GM19463 (cell line): Measurements from ENCODE around the gene TSPEAR.

Experiments used
- ATAC-seq: cut with Tn5 transposase; IDR thresholded peaks from one replicate; pipeline ENCODE4 v1.9.1; 2021; ENCODE audit warnings: mild to moderate bottlenecking, moderate library complexity; ENCODE audit not compliant: unreplicated experiment

Gene TSPEAR

DNA sequence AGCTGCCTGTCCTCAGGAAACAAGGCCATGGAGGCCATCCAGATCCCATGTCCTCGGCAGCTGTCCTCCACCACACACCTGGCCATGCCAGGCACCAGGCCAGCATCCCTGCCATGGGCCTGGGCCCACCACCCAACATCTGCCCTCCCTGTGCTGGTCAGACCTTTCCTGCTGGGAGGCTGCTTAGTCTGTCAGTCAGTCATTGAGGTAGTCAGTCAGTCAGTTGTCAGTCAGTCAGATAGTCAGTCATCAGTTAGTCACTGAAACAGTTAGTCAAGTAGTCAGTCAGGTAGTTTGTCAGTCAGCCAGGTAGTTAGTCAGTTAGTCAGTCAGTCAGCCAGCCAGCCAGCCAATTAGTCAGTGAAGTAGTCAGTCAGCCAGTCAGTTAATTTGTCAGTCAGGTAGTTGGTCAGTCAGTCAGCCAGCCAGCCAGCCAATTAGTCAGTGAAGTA is 188.6 kb downstream of the TSPEAR start:
- ATAC-seq = no peak

DNA sequence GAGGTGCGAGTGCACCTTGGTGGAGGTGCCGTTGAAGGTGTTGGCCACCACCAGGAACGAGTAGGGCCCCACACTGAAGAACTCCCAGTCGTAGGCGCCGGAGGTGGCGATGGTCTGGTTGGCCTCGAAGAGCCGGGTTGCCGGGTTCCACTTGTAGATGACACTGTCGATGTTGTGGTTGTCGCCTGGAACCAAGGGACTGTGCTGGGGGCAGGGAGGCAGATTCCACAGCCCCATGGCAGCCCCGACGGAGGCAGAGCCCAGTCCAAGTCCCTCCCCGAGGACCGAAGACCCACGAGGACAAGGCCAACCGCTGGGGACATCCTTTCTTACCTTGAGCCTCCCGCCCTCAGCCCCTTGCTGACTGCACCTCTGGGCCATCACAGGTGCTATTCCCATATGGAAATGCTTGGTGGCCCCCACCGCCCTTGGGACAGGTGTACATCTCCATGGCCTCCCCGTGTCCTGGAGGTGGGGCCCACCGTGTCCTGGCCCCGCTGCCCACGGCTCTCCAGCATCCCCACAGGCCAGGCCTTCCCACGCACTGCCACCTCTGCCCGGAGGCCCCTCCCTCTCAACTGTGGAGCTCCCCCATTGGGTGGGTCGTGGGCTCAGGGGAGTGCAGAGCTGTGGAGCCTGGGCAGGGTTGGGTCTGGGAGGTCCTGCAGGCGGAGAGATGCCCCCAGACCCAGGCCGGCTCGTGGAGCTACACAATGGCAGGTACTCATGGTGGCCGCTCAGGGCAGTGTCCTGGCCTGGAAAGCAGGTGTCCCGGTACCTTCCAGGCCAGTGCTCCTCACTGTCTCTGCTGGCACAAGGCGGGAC is 189.2 kb downstream of the TSPEAR start:
- no peak for ATAC-seq

DNA sequence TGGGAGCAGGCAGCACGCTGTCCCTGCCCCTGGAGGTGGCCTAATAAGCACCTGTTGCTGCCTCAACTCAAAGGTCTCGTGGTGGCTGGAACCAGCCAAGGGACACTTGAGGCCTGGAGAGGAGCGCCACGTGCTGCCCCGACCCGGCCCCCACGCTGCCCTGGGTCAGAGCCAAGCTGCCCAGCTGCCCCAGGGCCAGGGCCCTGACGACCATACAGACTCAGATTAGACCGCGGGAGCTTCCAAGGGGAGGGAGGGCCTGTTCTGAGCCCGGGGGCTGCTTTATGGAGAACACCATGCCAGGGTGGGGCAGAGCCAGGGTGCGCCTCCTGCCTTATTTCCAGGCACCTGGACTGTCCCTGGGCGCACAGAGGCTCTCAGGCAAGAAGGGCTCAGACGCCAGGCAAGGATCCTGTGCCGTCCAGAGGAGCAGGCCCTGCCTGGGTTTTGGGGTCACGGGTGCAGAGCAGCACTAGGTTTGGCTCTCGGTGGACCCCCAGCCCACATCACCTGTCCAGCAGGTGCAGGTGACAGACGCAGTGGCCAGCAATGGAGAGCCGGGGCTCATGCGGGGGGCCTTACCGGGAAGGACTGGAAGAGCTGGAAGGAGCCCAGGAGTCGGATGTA is 190.0 kb downstream of the TSPEAR start:
- no peak for ATAC-seq

DNA sequence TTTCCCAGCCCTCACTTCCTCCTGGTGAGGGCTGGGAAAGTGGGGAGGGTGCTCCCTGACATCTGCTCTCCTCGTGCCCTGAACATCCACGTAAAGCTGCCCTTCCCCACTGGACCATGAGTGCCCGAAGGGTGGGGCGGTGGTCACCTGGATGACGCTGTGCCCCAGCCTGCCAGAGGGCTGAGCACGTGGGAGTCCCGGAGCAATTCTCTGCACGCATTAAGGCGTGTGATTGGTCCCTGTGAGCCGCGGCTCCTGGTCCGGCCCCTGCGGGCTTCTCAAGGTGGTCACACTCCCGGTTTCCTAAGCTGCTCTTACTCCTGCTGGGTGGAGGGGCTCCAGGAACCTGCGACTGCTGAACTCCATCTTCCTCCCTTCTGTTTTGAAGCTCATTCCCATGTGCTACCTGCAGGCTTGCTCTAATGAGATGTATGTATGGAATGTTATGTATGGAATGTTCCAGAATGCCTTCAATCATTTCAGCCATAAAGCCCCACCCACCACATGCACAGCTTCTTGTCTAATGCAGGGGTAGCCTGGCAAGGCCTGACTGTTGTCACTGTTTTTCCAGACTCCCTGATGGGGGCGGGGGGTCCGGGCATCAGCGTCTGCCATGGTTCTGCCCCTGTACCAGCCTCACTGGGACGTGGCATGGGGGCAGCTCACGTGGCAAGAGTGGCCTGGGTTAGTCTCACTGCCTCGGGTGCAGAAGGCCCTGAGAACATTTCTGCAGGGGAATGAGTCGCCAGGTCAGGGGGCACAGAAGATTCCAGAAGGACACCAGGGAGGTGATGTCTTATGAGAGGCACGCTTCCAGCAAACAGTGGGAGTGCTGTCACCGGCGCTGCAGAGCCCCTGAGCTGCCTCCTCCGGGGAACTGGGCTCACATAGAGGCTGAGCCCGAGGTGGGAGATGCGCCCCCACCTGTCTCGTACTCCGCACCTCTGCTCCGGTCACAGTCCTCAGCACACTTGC is 190.8 kb downstream of the TSPEAR start:
- no peak for ATAC-seq

DNA sequence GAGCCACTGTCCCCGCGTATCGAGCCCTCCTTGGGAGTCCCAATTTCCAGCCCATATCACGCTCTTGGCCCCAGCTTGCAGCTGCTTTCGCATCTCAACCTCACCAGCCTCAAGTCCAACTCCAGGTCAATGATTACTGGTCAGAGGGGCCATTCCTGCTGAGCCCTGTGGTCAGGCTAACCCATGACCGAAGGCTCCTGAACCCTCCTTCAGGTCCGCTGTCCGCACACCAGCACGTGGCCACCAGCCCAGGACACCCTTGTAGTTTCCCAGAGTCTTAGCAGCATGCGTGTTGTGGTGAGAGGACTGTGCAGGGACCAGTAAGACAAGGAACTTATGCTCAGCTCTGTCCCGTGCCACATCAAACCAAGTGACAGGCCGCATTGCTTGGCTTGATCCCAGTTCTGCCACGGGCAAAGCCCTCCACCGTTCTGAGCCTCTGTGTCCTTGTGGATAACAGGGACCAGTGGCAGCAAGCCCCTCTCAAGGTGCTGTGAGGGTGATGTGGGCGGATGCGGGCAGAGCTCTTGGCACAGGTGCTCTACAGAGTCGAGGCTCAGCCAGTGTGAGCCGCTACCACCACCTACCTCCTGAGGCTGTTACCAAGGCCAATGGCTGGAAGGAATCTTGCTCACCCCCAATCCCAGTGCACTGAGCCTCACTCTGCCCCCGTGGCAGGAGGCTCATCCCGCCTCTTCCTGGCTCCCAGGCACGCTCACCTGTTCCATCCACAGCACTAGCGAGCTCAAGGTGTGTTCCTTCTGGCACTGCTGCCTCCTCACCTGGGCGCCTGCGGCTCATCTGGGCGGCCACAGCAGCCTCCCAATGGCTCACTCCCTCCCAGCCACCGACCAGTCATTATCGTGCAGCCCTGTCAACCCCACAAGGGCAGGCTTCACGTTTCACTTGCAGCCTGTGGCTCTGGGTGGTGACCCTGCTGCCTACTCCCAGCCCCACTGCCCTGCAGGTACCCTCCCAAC is 191.7 kb downstream of the TSPEAR start:
- ATAC-seq = no peak

- ATAC-seq = no peak
These were observed 192.7 kb downstream of the TSPEAR start for GRCh38 chr21:44518686-44519085.

GRCh38 chr21:44517175-44517899 is 194.0 kb downstream of the TSPEAR start:
- no peak for ATAC-seq

- no peak for ATAC-seq
These were observed 194.6 kb downstream of the TSPEAR start for GRCh38 chr21:44516828-44517174.

GRCh38 chr21:44516342-44516741 is 195.0 kb downstream of the TSPEAR start:
- ATAC-seq = no peak

- no peak for ATAC-seq
These were observed 195.8 kb downstream of the TSPEAR start for GRCh38 chr21:44515359-44516165.

GRCh38 chr21:44514746-44515358 is 196.5 kb downstream of the TSPEAR start:
- no peak for ATAC-seq

- ATAC-seq = no peak
These were observed 197.2 kb downstream of the TSPEAR start for GRCh38 chr21:44514218-44514520.

DNA sequence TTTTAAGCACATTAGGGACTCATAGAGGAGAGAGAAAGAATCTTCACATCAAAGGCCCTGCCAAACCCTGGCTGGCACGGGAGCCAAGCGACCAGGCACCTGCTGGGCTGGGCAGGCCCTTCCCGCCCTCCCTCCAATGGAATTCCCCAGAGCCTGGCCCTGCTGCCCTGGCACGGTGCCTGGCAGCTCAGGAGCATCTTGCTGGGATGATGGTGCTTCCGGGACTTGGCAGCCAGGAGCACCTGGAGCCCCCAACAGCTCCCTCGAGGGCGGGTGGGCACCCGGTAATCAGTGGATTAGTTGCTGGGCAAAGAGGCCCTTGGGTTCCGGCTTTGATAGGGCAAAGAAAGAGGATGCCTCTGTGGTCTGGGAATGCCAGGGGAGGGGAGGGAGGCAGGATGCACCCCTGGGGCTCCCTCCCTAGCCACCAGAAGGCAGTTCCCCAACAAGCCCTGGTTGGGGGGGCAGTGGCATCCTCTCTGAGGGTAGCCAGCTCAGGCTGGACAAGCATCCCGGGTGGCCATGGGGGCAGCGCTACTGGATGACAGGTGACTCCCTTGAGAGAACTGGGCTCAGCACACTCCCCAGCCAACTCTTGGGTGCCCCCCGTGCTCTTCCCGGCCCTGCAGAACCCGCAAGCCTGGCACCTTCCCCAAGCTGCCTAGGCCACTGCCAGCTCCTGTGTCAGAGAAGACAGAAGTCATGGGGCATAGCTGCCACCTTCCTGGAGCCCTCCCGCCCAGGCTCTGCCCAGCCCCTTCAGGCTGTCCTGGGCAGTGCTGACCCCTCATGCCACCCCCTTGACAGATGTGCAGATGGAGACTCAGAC is 197.8 kb downstream of the TSPEAR start:
- ATAC-seq = no peak

DNA sequence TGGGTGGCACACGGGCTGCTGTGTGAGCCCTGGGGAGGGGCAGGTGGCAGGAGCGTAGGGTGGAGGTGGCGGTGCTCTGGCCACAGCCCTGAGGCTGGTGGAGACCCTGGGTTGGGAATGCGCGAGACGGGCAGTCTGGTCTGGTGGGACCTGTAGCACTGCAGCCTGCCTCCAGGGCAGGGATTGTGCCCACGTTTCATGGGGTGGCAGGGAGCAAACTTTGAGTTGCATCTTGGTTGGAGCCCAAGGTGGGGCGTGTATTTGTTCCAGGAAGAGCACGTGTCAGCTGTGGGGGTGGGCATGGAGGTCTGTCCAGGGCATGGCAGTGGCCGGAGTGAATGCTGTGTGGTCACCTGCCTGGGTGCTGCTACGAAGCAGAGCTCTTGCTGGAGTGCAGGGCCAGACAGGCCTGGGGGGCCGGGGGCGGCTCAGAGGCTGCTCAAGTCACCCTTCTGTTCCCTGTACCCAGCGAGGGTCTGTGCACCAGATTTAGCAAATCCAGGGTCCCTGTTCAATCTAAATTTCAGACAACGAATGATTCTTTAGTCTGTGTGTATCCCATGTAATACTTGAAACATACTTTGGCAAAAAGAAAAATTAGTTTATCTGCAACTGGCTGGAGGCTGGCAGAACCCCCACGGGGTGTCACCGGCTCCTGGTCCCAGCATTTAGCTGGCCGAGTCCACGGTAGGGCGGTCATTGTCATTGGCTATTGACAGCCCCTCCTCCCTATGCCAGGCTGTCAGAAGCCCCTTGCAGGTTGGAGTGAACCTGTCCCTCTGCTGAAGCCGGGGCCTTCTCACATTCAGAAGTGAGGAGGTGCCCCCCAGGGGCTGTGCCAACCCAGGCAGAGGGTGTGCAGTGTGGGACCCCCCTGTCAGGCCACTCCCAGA is 198.6 kb downstream of the TSPEAR start:
- no peak for ATAC-seq

- ATAC-seq = no peak
These were observed 199.5 kb downstream of the TSPEAR start for GRCh38 chr21:44511938-44512275.

DNA sequence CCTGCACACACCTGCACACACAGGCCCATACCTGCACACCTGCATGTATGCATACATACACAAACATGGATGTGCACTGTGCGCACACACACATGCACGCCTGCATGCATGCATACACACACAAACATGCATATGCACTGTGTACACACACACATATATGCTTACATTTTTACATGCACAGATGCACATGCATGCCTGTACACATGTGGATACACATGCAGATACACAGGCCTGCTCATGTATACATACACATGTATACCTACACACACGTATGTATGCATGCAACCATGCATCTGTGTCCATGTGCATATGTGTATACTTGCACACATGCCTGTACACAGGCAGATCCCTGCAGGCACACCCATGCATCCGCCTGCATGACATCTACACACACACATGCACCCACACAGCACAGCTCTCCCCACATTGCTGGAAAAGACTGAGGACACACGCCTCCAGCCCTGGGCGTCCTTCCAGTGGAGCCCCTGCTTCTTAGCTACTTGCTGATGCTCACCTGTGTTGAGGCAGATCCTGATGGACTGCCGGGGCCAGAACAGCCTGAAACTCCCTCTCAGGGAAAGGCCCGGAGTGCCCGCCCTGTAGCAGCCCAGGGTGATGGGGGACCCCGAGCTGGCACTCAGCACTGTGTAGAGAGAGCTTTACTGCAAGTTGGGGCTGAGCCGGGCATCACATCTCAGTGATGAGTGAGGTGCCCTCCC is 200.0 kb downstream of the TSPEAR start:
- ATAC-seq = no peak
